ENCODE results near the gene FAM222A. TPM values are rescaled to one million over a fixed set of nuclear protein-coding genes. Genes with fewer than 3 reads are reported as not detected.

The FAM222A gene
- total and polyA plus RNA-seq, 2 of the 8 experiments (the other 6 are each of a cell fraction or from before 2014, with no cell fraction given), result 0.94 to 1.1 TPM

DNA sequence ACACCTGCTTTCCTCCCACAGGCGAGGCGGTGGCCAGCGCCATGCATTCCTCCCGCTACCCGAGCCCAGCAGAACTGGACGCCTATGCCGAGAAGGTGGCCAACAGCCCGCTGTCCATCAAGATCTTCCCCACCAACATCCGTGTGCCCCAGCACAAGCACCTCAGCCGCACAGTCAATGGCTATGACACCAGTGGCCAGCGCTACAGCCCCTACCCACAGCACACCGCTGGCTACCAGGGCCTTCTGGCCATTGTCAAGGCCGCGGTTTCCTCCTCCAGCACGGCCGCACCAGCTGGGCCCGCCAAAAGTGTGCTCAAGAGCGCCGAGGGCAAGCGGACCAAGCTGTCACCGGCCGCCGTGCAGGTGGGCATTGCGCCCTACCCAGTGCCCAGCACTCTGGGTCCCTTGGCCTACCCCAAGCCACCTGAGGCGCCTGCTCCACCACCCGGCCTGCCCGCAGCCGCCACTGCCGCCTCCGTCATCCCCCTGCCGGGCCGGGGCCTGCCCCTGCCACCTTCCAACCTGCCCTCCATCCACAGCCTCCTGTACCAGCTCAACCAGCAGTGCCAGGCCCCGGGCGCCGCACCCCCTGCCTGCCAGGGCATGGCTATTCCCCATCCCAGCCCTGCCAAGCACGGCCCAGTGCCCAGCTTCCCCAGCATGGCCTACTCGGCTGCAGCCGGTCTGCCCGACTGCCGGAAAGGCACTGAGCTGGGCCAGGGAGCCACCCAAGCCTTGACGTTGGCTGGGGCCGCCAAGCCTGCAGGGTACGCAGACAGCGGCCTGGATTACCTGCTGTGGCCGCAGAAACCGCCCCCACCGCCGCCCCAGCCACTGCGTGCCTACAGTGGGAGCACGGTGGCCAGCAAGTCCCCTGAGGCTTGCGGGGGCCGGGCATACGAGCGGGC, 54.6 kb downstream of the FAM222A start (continued):
- TF ChIP-seq FOSL1 (IDR thresholded peaks at IDR 0.05; ENCODE audit: insufficient read depth, low read depth, low read length) (no peak), TAF7 (optimal IDR thresholded peaks at IDR 0.05; ENCODE audit: borderline replicate concordance, low read depth, low read length) (no peak), KDM1A (IDR thresholded peaks at IDR 0.05; ENCODE audit: borderline replicate concordance, low read length) (no peak), BRCA1 (IDR thresholded peaks at IDR 0.05; ENCODE audit: low read depth, low read length) (no peak), SAP30 (IDR thresholded peaks at IDR 0.05; ENCODE audit: insufficient read depth, insufficient replicate concordance, low read length) (no peak), ASH2L (IDR thresholded peaks at IDR 0.05; ENCODE audit: low read length) (no peak), CHD1 (IDR thresholded peaks at IDR 0.05; ENCODE audit: low read depth, low read length) (no peak)
- TF ChIP-seq, protein P1, sequence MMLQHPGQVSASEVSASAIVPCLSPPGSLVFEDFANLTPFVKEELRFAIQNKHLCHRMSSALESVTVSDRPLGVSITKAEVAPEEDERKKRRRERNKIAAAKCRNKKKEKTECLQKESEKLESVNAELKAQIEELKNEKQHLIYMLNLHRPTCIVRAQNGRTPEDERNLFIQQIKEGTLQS (IDR thresholded peaks at IDR 0.05; ENCODE audit: insufficient read depth, low read depth, low read length), result no peak
- TF ChIP-seq, protein P2, sequence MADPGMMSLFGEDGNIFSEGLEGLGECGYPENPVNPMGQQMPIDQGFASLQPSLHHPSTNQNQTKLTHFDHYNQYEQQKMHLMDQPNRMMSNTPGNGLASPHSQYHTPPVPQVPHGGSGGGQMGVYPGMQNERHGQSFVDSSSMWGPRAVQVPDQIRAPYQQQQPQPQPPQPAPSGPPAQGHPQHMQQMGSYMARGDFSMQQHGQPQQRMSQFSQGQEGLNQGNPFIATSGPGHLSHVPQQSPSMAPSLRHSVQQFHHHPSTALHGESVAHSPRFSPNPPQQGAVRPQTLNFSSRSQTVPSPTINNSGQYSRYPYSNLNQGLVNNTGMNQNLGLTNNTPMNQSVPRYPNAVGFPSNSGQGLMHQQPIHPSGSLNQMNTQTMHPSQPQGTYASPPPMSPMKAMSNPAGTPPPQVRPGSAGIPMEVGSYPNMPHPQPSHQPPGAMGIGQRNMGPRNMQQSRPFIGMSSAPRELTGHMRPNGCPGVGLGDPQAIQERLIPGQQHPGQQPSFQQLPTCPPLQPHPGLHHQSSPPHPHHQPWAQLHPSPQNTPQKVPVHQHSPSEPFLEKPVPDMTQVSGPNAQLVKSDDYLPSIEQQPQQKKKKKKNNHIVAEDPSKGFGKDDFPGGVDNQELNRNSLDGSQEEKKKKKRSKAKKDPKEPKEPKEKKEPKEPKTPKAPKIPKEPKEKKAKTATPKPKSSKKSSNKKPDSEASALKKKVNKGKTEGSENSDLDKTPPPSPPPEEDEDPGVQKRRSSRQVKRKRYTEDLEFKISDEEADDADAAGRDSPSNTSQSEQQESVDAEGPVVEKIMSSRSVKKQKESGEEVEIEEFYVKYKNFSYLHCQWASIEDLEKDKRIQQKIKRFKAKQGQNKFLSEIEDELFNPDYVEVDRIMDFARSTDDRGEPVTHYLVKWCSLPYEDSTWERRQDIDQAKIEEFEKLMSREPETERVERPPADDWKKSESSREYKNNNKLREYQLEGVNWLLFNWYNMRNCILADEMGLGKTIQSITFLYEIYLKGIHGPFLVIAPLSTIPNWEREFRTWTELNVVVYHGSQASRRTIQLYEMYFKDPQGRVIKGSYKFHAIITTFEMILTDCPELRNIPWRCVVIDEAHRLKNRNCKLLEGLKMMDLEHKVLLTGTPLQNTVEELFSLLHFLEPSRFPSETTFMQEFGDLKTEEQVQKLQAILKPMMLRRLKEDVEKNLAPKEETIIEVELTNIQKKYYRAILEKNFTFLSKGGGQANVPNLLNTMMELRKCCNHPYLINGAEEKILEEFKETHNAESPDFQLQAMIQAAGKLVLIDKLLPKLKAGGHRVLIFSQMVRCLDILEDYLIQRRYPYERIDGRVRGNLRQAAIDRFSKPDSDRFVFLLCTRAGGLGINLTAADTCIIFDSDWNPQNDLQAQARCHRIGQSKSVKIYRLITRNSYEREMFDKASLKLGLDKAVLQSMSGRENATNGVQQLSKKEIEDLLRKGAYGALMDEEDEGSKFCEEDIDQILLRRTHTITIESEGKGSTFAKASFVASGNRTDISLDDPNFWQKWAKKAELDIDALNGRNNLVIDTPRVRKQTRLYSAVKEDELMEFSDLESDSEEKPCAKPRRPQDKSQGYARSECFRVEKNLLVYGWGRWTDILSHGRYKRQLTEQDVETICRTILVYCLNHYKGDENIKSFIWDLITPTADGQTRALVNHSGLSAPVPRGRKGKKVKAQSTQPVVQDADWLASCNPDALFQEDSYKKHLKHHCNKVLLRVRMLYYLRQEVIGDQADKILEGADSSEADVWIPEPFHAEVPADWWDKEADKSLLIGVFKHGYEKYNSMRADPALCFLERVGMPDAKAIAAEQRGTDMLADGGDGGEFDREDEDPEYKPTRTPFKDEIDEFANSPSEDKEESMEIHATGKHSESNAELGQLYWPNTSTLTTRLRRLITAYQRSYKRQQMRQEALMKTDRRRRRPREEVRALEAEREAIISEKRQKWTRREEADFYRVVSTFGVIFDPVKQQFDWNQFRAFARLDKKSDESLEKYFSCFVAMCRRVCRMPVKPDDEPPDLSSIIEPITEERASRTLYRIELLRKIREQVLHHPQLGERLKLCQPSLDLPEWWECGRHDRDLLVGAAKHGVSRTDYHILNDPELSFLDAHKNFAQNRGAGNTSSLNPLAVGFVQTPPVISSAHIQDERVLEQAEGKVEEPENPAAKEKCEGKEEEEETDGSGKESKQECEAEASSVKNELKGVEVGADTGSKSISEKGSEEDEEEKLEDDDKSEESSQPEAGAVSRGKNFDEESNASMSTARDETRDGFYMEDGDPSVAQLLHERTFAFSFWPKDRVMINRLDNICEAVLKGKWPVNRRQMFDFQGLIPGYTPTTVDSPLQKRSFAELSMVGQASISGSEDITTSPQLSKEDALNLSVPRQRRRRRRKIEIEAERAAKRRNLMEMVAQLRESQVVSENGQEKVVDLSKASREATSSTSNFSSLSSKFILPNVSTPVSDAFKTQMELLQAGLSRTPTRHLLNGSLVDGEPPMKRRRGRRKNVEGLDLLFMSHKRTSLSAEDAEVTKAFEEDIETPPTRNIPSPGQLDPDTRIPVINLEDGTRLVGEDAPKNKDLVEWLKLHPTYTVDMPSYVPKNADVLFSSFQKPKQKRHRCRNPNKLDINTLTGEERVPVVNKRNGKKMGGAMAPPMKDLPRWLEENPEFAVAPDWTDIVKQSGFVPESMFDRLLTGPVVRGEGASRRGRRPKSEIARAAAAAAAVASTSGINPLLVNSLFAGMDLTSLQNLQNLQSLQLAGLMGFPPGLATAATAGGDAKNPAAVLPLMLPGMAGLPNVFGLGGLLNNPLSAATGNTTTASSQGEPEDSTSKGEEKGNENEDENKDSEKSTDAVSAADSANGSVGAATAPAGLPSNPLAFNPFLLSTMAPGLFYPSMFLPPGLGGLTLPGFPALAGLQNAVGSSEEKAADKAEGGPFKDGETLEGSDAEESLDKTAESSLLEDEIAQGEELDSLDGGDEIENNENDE (IDR thresholded peaks at IDR 0.05; ENCODE audit: insufficient replicate concordance, low read length), result no peak
